GM21825 (cell line): ENCODE data around the gene CD180.
"Not testable (repeated sequence)": the region's sequence is repeated elsewhere in the genome, so short reads cannot be mapped to it uniquely, and the experiment has no call there.

Experiments
- ATAC-seq: cut with Tn5 transposase; IDR thresholded peaks from one replicate; pipeline ENCODE4 v1.9.1; 2021; ENCODE audit warnings: mild to moderate bottlenecking, moderate library complexity; ENCODE audit not compliant: unreplicated experiment

Gene CD180

DNA sequence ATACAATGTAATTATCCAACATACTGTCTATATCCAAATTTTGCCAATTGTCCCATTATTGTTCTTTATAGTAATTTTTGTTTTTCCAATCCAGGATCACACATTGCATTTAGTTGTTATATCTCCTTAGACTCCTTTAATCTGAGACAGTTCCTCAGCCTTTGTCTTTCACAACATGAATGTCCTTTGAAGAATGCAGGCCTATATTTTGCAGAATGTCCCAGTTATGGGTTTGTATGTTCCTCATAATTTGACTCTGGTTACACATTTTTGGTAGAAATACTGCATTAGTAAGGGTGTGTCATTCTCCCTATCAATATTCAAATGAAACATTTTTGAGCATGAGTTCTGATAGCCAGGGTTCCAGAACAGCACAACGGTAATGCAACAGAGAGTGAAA, 6.7 kb downstream of the CD180 start:
- no peak for ATAC-seq

DNA sequence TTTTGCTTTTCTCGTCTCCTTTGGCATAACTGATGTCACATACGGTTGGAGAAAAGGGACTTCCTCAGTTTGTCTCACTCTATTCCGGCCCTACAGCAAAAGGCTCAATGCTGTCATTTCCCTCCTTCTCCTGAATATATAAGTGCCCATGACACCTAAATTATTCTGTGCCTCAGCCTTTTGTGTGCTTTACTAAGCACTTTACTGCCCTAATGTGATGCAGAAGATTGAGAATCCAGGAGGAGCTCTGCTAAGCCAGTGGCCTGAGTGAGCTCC, 7.6 kb downstream of the CD180 start:
- no peak for ATAC-seq

DNA sequence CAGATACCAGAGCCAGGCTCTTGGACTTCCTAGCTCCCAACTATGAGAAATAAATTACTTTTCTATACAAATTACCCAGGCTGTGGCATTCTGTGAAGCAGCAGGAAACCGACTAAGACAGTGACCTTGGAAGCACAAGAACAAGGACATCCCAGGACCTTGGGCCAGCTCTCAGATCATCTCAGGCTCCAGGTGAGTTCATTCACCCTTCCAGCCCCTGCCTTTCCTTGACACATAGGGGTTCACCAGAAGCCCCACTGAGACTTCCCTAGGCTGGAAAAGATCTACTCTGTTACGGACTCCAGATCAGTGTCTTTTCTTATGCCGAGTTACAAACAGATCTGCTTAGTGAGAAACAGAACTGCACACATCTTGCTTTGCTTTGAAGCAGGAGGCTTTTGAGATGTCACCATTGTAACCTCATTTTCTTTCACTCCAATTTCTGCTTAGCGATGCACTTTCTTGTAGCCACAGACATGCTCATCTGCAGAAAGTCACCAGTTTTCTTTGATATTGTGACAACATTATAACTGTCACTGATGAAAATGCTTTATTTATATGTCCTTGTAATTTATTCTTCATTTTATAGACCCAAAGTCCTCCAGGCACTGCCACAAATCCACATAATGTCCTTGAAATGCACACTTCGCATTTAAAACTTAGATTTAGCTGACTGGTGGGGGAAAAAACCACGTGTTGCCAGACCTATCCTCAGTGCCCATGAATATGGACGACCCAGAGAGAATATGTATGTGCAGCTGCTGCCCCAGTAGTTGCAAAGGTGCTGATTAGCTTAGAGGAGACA, 8.1 kb downstream of the CD180 start:
- ATAC-seq = no peak

DNA sequence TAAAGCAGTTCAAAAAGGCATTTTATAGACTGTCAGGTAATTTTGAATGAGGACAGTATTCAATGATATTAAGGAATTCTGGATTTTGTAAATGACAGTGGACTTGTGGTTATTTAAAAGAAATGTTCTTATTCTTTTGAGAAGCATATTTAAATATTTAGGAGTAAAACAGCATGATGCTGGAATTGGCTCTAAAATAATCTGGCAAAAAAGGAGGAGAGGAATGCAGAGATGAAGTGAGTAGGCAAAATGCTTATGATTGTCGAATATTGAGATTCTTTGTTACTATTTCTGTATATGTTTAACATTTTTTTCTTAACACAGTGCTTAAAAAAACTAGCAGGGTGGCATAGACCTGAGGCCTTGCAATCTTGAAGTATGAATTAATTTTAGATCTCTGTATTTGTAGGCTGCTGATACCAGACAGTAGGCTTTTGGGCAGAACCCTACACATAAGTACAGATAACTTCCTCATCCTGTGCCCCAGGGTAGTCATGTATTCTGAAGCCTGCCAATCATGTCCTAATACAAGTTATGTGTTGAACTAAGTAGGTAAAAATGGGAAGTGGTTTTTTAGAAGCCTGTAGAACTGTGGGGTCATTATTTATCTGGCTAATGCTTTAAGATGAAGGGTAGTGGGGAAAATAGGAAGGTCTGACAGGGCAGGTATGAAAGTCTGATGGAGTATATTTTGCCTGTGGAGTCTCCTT, 9.4 kb downstream of the CD180 start:
- ATAC-seq = peak; percentile 55

DNA sequence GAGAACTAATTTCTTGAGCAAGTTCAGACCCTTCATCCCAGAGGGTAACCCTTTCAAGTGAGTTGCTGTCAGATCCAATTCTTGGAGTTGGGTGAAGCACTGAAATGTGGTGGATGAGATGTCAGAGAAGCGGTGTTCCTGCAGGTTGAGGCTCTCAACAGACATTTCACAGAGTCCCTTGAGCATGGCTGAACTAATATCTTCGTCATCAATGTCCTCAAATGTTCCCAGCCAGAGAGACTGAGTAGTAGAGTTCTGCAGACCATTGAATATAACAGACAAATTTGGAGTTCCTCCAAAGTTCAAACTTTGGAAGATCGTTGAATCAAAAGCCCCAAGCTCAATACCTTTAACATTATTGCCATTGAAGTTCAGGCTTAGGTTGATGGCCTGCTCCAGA, 12.7 kb downstream of the CD180 start:
- no peak for ATAC-seq

DNA sequence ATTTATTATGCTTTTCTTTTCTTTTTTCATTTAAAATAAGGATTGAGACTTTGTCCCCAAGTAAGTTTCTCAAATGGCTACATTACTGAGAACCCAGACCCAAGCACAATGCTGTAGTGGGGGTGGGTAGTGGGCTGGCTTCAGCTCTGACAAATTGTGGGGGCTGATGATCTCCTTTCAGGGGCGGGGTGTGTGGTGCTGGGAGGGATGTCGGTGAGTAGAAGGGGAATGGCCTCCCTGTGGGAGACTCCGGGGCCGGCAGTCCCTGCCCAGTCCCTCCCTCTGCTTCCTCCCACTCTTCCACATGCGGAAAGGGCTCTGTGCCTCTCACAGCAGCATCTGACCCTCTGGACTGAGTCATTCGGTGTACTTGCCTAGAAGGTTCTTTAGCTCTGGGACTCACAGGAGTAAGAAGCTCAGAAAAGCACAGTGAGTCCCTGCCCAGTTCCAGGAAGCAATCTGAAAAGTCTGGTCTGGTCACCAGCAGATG, 14.3 kb downstream of the CD180 start:
- no peak for ATAC-seq

DNA sequence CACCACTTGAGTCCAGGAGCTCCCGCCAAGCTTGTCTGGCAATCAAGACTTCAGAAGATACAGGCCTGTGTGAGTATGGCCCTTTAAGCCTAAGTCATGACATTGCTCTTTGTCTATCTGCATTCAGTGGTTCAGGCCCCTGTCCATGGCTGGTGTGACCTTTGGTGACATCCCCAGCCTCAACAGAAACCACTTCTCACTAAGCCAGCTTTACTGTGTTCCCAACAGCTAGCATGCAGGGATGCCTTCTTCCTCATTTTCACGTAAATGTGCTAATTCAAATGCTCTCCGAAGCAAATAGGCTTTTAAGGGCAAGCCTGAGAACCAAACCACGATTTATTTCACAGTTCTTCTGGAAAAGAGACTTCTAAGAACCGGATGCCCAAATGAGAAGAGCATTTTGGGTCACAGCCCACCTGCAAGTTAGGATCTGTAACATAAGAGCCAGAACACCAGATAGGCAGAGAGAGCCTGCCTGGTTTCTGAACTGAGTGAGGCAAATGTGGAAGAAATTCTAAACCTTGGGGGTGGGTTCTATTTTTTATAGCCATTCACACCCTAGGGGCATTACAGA, 14.9 kb downstream of the CD180 start:
- ATAC-seq = no peak

DNA sequence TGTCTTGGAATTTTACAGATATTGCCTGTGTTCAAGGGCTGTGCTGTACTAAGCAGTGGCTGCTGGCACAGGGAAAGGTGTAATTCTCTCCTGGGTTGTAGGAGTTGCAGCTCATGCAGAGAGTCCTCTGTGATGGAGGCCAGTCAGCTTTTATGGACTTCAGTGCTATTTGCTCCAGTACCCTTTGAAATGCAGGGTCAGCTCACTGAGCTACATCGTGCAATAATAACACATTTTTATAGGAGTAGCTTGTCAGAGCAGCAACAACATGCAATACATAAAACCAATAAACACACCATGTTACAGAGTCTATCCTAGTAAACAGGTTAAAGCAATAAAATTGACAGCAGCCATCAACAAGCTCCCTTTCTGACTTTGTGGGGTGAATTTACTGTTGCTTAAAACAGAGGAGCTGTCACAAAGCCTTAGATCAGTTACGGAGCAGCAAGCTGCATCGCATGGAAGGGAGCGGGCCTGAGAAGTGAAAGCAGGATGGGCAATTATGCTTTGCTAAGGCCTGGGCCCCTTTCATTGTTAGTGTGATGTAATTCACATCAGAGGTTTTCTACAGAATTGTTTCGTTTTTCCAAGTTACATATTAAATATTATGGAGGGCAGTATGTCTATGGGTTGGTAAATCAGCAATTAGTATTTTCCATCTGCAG, 16.8 kb downstream of the CD180 start:
- no peak for ATAC-seq

DNA sequence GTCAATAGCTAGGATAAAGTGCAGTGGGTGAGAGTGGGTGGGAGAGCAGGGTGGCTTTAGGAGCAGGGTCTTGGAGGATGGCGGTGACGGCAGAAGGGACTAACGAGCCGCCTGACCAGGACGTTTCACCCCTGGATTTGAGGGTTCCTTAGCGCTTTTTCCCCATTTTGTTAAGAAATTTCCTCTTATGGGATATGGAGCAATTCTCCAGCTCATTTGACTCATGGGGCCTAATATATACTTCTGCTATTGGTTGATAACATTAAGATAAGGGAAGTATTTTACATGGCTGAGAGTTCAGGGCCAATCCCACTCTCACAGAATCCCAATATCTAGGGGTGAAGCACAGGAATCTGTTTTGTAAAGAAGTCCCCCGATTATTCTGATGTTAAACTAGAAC, 17.6 kb downstream of the CD180 start:
- no peak for ATAC-seq

DNA sequence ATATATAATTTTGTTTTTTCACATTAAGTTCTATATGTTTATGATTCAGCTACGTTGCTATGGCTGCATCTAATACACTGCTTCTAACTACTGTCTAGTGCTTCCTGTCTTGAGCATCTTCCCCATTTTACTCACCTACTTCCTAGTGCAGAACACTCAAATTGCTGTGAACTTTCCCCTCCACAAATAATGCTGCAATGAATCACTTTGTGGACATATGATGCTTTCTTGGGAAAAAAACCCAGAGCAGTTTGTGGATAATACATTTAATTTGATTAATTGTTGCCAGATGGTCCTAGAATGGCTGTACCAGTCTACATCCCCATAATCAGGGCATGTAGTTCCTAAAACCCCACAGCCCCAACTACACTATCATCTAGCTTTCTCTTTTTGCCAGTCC, 18.5 kb downstream of the CD180 start:
- ATAC-seq = no peak

DNA sequence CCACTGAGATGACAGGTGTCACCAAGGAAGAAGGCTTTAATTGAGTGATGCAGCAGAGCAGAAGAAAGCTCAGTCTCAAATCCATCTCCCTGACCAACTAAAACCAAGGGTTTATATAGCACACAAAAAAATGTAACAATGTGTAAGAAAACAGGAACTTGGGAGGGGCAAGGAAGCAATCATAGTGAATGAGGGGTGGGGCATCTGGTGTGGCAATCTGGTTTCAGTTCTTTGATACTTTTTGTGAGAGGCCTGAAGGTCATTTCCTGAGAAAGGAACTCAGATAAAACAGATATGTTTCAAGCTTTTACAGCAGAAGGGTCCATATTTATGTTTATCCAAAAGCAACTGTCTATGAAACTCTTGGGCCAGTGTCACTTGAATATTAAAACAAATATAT, 19.7 kb downstream of the CD180 start:
- no peak for ATAC-seq

DNA sequence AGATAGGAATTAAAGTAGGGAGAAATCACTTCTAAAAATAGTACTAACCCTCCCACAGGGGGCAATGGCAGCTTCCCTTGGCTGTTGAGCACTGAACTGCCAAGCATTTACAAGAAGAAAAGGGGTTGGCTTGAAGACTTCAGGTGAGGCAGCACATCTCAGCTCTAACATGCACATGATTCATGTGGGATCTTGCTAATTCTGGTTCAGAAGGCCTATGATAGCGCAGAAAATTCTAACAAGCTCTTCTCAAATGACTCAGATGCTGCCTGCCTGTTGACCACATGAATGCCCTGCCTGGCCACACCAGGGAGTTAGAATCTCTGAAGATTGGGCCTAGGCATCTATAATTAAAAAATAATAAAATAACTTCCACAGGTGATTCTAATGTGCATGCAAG, 22.6 kb downstream of the CD180 start:
- ATAC-seq = no peak

DNA sequence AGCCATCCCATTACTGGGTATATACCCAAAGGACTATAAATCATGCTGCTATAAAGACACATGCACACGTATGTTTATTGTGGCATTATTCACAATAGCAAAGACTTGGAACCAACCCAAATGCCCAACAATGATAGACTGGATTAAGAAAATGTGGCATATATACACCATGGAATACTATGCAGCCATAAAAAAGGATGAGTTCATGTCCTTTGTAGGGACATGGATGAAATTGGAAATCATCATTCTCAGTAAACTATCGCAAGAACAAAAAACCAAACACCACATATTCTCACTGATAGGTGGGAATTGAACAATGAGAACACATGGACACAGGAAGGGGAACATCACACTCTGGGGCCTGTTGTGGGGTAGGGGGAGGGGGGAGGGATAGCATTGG, 23.2 kb downstream of the CD180 start:
- not testable (repeated sequence) for ATAC-seq

DNA sequence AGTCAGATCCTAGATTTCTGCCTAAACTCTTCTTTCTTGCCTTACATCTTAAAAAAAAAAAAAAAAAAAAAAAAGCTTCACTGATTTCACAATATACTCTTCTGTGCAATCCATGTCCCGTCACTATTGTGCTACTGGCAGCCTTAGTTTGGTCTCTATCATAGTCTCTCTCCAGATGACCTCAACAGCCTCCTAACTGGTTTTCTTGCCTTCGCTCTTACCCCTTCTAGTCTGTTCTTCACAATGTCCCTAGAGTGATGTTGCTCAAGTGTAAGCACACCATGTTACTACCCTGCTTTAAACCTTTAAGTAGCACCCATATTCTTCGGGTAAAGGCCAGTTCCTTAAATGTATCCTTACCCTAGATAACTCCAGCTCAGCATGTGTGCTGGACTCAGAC, 25.8 kb downstream of the CD180 start:
- no peak for ATAC-seq

DNA sequence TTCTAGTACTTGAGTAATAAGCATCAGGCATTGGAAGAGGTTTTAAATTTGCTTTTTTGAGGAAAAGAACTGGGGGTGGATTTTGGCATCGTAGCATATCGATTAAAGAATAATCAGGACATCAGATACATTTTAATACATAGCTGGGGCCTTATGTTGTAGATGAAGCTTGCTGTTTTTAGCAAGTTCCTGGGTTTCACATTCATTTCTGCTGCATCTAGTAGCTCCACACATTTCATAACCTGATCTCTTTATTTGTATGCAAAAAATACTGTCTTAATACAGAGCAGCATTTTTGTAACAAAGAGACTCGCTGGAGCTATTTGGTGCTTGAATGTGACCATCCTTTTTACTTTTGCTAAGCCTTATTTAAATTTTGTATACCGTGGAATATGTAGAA, 28.5 kb downstream of the CD180 start:
- ATAC-seq = no peak

DNA sequence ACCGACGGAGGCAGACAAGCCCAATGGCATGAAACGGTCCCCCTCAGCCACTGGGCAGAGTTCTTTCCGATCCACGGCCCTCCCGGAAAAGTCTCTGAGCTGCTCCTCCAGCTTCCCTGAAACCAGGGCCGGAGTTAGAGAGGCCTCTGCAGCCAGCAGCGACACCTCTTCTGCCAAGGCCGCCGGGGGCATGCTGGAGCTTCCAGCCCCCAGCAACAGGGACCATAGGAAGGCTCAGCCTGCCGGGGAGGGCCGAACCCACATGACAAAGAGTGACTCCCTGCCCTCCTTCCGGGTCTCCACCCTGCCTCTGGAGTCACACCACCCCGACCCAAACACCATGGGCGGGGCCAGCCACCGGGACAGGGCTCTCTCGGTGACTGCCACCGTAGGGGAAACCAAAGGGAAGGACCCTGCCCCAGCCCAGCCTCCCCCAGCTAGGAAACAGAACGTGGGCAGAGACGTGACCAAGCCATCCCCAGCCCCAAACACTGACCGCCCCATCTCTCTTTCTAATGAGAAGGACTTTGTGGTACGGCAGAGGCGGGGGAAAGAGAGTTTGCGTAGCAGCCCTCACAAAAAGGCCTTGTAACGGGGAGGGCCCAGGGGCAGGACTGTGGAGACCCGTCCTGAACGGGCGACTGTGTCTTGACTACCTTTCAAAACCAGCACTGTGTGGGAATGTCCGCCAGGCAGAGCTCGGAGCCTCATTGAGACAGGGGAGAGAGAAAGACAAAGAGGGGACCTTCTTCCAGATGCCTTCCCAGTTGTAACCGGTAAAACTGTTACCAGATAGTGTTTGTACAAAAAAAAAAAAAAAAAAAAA, 29.9 kb downstream of the CD180 start:
- ATAC-seq = peak; percentile 40

DNA sequence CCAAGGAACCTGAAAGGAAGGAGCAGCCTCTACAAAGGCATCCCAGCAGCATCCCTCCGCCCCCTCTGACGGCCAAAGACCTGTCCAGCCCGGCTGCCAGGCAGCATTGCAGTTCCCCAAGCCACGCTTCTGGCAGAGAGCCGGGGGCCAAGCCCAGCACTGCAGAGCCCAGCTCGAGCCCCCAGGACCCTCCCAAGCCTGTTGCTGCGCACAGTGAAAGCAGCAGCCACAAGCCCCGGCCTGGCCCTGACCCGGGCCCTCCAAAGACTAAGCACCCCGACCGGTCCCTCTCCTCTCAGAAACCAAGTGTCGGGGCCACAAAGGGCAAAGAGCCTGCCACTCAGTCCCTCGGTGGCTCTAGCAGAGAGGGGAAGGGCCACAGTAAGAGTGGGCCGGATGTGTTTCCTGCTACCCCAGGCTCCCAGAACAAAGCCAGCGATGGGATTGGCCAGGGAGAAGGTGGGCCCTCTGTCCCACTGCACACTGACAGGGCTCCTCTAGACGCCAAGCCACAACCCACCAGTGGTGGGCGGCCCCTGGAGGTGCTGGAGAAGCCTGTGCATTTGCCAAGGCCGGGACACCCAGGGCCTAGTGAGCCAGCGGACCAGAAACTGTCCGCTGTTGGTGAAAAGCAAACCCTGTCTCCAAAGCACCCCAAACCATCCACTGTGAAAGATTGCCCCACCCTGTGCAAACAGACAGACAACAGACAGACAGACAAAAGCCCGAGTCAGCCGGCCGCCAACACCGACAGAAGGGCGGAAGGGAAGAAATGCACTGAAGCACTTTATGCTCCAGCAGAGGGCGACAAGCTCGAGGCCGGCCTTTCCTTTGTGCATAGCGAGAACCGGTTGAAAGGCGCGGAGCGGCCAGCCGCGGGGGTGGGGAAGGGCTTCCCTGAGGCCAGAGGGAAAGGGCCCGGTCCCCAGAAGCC, 30.8 kb downstream of the CD180 start:
- ATAC-seq = peak; percentile 84

DNA sequence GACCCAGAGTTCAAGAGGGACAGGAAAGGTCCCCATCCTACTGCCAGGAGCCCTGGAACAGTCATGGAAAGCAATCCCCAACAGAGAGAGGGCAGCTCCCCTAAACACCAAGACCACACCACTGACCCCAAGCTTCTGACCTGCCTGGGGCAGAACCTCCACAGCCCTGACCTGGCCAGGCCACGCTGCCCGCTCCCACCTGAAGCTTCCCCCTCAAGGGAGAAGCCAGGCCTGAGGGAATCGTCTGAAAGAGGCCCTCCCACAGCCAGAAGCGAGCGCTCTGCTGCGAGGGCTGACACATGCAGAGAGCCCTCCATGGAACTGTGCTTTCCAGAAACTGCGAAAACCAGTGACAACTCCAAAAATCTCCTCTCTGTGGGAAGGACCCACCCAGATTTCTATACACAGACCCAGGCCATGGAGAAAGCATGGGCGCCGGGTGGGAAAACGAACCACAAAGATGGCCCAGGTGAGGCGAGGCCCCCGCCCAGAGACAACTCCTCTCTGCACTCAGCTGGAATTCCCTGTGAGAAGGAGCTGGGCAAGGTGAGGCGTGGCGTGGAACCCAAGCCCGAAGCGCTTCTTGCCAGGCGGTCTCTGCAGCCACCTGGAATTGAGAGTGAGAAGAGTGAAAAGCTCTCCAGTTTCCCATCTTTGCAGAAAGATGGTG, 31.6 kb downstream of the CD180 start:
- ATAC-seq = no peak

DNA sequence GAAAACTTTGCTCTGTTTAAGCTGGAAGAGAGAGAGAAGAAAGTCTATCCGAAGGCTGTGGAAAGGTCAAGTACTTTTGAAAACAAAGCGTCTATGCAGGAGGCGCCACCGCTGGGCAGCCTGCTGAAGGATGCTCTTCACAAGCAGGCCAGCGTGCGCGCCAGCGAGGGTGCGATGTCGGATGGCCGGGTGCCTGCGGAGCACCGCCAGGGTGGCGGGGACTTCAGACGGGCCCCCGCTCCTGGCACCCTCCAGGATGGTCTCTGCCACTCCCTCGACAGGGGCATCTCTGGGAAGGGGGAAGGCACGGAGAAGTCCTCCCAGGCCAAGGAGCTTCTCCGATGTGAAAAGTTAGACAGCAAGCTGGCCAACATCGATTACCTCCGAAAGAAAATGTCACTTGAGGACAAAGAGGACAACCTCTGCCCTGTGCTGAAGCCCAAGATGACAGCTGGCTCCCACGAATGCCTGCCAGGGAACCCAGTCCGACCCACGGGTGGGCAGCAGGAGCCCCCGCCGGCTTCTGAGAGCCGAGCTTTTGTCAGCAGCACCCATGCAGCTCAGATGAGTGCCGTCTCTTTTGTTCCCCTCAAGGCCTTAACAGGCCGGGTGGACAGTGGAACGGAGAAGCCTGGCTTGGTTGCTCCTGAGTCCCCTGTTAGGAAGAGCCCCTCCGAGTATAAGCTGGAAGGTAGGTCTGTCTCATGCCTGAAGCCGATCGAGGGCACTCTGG, 32.6 kb downstream of the CD180 start:
- ATAC-seq = no peak
